ENCODE measurements around the gene TOB1. TPM values are rescaled to one million over a fixed set of nuclear protein-coding genes. Genes with fewer than 3 reads are reported as not detected.

Gene TOB1
- total and polyA plus RNA-seq, 2 experiments from 2014 or later: 12.1 to 46.9 TPM

DNA sequence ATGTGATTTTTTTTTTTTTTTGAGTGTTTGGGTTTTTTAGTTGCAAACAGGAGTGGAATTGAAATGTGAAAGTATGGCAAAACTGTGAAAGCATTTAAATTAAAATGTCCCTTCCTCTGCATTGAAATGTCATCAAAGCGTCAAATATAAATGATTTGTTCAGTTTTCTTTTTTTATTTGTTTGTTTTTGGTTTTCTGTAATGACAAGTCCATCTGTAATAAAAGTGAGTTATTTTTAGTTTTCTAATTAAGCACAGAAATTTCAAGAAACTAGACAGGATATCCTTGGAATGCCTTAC lies 1.9 kb upstream of the TOB1 start:
- H3K9me2 ChIP-seq (ENCODE audit: insufficient read depth): no peaks in the 10 kb centered on the region
- H3K4me3 Mint-ChIP-seq: peak overlapping the region; percentile 98
- H2AFZ ChIP-seq: no peak overlapping the region
- peaks cover 15% of the 10 kb centered on the region; the same call in 1 of the 2 replicates for H4K20me1 ChIP-seq (replicated peaks; ENCODE audit: insufficient read depth)
- peak overlapping the region; percentile 93 for H3K4me2 ChIP-seq
- H3K36me3 ChIP-seq (ENCODE audit: insufficient read depth): peaks cover under 1% of the 10 kb centered on the region; the same call in 1 of the 2 replicates
- no peaks in the 10 kb centered on the region; the same call in 2 of the 3 replicates for H3K9me3 Mint-ChIP-seq
- DNase-seq (ENCODE audit: low spot score) (no peak), ATAC-seq (no peak)
- peaks cover 17% of the 10 kb centered on the region; the same call in 1 of the 2 replicates for H3K4me1 ChIP-seq (ENCODE audit: insufficient read depth)
- H3K27me3 Mint-ChIP-seq (ENCODE audit: insufficient read depth, low read depth, poor library complexity): peaks cover 19% of the 10 kb centered on the region
- H3K27ac ChIP-seq (ENCODE audit: low read depth): peak overlapping the region; percentile 95
- no peak for TF ChIP-seq ZNF114 (CRISPR knock-in tag; IDR thresholded peaks at IDR 0.05)
- no peak for TF ChIP-seq ZNF331 (CRISPR knock-in tag; IDR thresholded peaks at IDR 0.05; ENCODE audit: low read depth)
- TF ChIP-seq, protein P1, sequence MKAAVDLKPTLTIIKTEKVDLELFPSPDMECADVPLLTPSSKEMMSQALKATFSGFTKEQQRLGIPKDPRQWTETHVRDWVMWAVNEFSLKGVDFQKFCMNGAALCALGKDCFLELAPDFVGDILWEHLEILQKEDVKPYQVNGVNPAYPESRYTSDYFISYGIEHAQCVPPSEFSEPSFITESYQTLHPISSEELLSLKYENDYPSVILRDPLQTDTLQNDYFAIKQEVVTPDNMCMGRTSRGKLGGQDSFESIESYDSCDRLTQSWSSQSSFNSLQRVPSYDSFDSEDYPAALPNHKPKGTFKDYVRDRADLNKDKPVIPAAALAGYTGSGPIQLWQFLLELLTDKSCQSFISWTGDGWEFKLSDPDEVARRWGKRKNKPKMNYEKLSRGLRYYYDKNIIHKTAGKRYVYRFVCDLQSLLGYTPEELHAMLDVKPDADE (IDR thresholded peaks at IDR 0.05): no peak
- no peak for TF ChIP-seq REST (IDR thresholded peaks at IDR 0.05; ENCODE audit: unreplicated experiment)
- no peak for TF ChIP-seq CREB1 (CRISPR knock-in tag; IDR thresholded peaks at IDR 0.05; ENCODE audit: low read depth)
- TF ChIP-seq, protein P2, sequence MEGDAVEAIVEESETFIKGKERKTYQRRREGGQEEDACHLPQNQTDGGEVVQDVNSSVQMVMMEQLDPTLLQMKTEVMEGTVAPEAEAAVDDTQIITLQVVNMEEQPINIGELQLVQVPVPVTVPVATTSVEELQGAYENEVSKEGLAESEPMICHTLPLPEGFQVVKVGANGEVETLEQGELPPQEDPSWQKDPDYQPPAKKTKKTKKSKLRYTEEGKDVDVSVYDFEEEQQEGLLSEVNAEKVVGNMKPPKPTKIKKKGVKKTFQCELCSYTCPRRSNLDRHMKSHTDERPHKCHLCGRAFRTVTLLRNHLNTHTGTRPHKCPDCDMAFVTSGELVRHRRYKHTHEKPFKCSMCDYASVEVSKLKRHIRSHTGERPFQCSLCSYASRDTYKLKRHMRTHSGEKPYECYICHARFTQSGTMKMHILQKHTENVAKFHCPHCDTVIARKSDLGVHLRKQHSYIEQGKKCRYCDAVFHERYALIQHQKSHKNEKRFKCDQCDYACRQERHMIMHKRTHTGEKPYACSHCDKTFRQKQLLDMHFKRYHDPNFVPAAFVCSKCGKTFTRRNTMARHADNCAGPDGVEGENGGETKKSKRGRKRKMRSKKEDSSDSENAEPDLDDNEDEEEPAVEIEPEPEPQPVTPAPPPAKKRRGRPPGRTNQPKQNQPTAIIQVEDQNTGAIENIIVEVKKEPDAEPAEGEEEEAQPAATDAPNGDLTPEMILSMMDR (conservative IDR thresholded peaks at IDR 0.05; ENCODE audit: low read depth in 2 of 2): no peak
- TF ChIP-seq JUNB (IDR thresholded peaks at IDR 0.05; ENCODE audit: unreplicated experiment): no peak
- no peak for TF ChIP-seq EZH2phosphoT487 (IDR thresholded peaks at IDR 0.05; ENCODE audit: unreplicated experiment)
- no peak for TF ChIP-seq POLR2AphosphoS5 (IDR thresholded peaks at IDR 0.05; ENCODE audit: low read depth)
- no peak for TF ChIP-seq ZNF462 (CRISPR knock-in tag; IDR thresholded peaks at IDR 0.05)
- TF ChIP-seq EZH2 (IDR thresholded peaks at IDR 0.05; ENCODE audit: low read depth, unreplicated experiment): no peak
- H3F3A ChIP-seq (replicated peaks; ENCODE audit: low read depth): peaks cover 4% of the 10 kb centered on the region; the same call in 1 of the 2 replicates
- peaks cover 9% of the 10 kb centered on the region for H3K36me3 Mint-ChIP-seq (ENCODE audit: low read depth)
- no peaks in the 10 kb centered on the region for H3K27me3 ChIP-seq (ENCODE audit: insufficient read depth)
- H3K4me3 ChIP-seq: peak overlapping the region; percentile 80
- peaks cover 29% of the 10 kb centered on the region for H3K4me1 Mint-ChIP-seq
- peaks cover 23% of the 10 kb centered on the region for H3K79me2 ChIP-seq (replicated peaks; ENCODE audit: insufficient read depth)
- peak overlapping the region; percentile 100 for H3K27ac Mint-ChIP-seq
